ENCODE measurements around the gene FHAD1.
"Not testable (repeated sequence)": the region's sequence is repeated elsewhere in the genome, so short reads cannot be mapped to it uniquely, and the experiment has no call there.

Gene FHAD1

DNA sequence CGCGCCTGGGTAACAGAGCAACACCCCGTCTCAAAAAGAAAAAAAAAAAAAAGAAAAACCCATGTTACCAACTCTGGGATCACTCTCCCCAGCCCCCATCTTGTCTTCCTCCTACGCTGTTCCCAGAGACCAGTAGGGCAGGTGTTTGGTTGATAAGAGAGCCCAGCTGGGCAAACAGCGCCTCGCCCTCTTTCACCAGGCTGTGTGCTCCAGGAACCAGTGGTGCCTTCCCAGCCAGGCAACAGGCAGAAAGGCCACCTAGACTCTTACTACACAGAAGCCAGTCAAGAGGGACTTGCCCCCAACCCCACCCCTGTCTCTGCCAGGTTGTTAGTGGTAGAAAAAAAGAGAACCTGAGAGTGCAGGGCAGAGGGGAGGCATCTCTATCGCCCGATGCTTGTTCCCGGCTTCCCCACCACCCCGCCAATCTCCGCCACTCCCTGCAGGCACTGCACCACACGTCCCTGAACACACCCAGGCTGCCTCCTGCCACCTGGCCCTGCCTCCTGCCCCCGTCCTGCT, 177.2 kb downstream of the FHAD1 start:
- no peak for DNase-seq

GRCh38 chr1:15424981-15425380, 178.0 kb downstream of the FHAD1 start:
- no peak for DNase-seq

DNA sequence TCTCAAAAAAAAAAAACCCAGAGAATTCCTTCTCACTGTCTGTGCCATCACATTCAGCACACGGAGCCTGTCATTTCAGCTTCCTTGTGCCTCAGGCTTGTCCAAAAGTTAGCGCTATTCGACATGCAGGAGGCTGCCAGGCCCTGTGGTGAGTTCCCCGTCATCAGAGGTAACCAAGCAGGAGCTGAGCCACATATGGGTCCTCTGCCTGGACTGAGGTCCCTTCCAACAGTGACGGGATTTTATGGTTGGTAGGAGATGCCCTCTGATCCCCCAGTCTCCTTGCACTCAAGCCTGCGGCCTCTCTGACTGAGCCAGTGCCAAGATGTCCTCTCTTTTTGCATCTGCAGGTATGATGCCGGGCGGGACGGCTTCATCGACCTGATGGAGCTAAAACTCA, 178.5 kb downstream of the FHAD1 start:
- no peak for DNase-seq

- no peak for DNase-seq
Measured at GRCh38 chr1:15425958-15426357, 178.9 kb downstream of the FHAD1 start.

DNA sequence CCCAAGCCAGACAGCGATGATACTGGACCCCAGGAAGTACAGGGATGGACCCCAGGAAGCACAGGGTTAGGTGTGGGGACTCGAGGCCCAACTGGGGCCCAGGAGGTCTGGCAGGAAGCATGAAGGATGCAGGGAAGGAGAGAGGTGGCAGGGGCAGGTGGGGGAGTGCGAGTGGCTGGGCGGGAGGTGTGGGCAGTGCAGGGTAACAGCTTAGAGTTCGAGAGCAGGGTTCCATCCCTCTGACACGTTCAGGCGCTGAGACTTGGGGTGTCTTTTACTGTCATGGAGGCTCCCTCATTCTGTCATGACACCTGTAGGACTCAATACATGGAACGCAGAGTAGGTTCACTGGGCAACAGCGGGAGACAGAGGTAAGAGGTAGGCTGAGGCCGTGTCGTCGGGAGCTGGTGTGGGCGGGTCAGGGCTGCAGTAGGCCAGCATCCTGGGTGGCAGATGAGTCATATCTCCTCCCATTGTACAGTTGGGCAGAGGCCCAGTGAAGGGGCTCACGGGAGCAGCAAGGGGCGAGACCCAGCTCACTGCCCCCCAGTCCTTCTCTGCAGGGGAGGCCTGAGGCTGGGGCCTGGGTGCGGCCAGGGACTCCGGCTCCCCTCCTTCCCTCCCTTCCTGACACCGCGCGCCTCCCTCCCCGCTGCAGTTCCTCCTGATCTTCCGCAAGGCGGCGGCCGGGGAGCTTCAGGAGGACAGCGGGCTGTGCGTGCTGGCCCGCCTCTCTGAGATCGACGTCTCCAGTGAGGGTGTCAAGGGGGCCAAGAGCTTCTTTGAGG, 179.7 kb downstream of the FHAD1 start:
- no peak for DNase-seq

- no peak for DNase-seq
Measured at GRCh38 chr1:15427280-15427666, 180.2 kb downstream of the FHAD1 start.

GRCh38 chr1:15428252-15428651, 181.2 kb downstream of the FHAD1 start:
- DNase-seq, result not testable (repeated sequence)

GRCh38 chr1:15428815-15429435, 181.9 kb downstream of the FHAD1 start:
- no peak for DNase-seq

- DNase-seq, result no peak
Measured at GRCh38 chr1:15429701-15430149, 182.7 kb downstream of the FHAD1 start.

DNA sequence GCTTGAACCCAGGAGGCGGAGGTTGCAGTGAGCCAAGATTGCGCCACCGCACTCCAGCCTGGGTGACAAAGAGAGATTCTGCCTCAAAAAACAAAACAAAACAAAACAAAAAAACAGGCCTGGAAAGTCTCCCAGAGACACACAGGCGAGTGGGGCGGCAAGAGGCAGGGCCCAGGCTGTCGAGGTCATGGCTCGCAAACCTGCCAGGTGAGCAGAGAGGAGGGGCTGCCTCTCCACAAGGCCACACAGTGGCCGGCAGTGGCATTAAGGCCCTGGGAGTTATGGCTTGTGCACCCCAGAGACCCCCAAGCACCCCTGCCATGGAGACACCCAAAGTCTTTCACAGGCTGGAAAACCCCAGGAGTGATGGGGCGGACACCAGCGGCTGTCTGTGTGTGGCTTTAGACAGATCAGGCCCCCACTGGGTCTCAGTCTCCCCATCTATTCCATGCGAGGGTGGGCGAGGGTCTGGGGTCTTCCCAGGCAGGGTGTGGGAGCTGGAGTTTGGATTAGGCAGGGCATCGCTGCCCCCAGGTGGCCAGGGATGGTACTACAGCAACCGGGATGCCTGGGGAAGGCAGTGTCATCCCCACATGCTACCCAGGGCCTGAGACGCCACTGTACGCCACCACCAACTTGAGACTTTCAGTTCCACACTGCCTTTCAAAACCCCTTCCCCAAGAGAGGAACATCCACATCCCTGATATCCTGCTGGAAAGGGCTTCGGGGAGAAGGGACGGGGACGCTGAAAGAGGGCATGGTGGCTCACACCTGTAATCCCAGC, 184.0 kb downstream of the FHAD1 start:
- peak; percentile 73 for DNase-seq

DNA sequence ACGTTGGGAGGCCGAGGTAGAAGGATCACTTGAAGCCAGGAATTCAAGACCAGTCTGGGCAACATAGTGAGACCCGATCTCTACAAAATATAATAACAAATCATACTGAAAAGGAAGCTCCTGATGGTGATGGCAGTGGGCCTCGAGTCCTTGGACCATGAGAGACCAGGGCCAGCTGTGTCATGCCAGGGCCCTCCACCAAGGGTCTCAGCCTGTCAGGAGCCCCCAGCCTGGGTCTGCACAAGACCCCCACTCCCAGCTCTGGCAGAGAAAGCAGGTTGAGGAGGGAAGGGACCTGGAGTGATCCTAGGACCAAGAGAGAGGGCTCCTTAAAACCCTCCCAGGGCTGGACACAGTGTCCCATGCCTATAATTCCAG, 184.5 kb downstream of the FHAD1 start:
- DNase-seq, result no peak

DNA sequence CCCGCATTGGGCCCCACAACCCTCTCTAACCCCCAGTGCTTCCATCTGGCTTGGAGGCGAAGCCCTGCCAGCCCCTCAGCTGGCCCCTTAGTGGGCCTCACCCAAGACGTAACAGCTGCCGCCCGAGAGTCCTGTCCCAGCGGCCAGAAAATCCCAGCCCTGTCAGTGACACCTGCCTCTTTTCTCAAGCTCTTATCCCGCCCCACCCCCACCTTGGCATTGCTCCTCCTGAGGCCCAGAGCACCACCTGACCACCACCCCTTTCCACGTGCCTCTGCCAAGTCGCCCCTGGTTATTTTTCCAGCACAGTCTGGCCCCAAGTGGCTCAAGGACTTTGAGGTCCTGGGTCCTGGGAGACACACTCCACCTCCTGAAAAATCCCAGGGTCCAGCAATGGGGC, 185.3 kb downstream of the FHAD1 start:
- no peak for DNase-seq

- no peak for DNase-seq
Measured at GRCh38 chr1:15433471-15433870, 186.4 kb downstream of the FHAD1 start.

DNA sequence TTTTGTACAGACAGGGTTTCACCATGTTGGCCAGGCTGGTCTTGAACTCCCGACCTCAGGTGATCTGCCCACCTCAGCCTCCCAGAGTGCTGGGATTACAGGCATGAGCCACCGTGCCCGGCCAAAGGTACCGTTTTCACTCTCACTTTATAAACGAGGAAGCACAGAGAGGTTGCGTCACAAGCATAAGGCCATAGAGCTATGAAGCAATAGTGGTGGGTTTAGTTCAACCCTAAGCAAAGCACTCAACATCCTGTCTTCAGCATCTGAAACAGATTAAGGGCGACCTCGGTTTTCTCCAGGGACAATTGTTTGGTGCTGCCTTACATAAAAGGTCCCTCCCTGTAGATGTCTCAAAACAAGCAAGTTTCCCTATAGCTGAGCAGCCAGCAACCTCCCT, 187.7 kb downstream of the FHAD1 start:
- DNase-seq, result not testable (repeated sequence)

GRCh38 chr1:15435239-15436077, 188.4 kb downstream of the FHAD1 start:
- no peak for DNase-seq

DNA sequence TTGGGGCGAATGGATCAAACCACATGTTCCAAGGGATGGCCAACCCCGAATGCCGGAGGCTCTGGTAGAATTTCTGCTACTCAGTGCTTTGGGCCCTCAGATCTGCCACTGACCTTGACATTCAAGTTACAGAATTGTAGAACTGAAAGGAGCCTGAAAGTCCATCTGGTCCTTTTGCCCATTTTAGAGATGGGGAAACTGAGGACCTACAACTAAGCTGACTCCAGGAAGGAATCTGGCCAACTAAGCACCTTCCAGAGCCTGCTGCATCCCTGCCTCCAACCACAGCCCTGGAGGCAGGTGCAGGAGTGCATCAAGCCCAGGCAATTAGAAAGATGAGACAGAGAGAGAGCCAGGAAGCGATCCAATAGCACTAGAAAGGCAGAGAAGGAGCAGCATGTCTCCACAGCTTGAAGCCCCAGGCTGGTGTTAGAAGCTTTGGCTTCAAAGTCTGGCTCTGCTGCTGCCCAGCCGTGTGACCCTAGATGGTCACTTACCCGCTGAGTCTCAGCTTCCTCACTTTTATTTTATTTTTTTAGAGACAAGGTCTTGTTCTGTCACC, 189.9 kb downstream of the FHAD1 start:
- no peak for DNase-seq

DNA sequence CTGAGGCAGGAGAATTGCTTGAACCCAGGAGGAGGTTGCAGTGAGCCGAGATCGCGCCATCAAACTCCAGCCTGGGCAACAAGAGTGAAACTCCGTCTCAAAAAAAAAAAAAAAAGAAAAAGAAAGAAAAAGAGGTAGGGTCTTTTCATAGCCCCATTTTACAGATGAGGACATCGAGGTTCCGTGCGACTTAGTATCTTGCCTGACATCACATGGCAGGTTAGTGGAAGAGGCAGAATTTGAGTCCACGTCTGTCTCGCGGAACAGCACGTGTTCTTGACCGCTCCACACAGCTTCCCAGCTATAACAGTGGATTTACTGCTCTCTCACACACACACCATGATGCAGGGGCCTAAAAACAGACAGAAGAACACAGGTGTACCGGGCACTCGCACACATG, 192.3 kb downstream of the FHAD1 start:
- no peak for DNase-seq

DNA sequence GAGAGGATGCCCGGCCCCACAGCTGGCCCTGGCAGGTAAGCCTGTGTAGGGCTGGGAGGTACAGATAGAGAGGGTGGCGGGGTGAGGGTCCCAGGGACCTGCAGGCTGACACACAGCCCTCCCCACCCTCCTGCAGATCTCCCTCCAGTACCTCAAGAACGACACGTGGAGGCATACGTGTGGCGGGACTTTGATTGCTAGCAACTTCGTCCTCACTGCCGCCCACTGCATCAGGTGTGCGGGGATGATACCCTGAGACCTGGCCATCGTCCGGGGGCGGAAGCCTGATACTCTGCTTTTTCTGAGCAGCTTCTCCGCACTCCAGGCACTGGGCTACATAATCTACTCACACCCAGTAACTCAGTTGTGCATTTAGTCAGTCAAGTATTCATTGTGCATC, 193.3 kb downstream of the FHAD1 start:
- no peak for DNase-seq

DNA sequence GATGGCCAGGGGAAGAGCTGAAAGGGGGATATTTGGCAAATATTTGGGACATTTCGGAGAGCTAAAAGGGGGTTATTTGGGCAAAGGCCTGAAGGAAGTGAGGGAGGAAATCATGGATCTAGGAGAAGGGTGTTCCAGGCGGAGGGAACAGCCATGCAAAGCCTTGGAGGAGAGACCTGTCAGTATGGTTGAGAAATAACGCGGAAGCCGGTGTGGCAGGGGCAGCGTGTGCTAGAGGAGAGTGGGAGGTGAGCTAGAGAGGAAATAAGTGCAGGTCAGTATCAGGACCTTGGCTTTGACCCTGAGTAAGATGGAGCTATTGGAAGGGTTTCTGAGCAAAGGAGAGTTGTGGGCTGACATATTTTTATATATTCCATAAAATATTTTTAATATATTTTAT, 194.2 kb downstream of the FHAD1 start:
- DNase-seq, result no peak

GRCh38 chr1:15442119-15442518, 195.1 kb downstream of the FHAD1 start:
- DNase-seq, result no peak

DNA sequence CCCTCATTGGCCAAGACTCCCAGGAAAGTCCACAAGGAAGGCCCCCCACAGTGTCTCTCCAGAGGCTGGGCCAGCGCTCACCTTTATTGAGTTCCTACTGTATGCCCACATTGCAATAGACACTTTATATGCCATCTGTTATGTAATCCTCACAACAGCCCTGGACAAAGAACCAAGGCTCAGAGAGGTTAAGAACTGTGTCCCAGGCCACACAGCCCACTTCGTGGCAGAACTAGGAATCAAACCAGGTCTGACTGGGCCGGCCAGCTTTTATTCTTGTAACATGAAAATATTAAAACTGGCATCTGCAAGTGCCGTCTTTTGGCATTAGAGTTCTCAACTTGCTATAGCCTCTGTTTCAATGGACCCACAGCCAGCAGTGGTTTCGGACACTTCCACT, 195.7 kb downstream of the FHAD1 start:
- no peak for DNase-seq

GRCh38 chr1:15443281-15443680, 196.3 kb downstream of the FHAD1 start:
- DNase-seq, result no peak
